Stimulated activated naive B cell treated with anti-CD40 and anti-IgM and Interleukin-4, amounts not matched to agents 10 μg/mL and 1 μg/mL and 100 μg/mL, for 72 hours (primary cell): ENCODE measurements around the gene EFCAB5.
"Not testable (repeated sequence)": the region's sequence is repeated elsewhere in the genome, so short reads cannot be mapped to it uniquely, and the experiment has no call there.

ENCODE experiments used
- ATAC-seq, 2 donors: fragments of 150-1000 bp; cut with Tn5 transposase; replicated peaks; 2 replicates each; pipeline ENCODE4 v1.10.0; 2021; ENCODE audit warnings: moderate library complexity in 1 of 2
- DNase-seq: peaks from one replicate; pipeline ENCODE4 v3.0.0; 2021
- H3K27ac Mint-ChIP-seq: one replicate; pipeline ENCODE4 v1.8.0; 2022; ENCODE audit warnings: mild to moderate bottlenecking, mixed read lengths
- H3K27me3 Mint-ChIP-seq, 2 donors: one replicate each; pipeline ENCODE4 v1.8.0; 2022; ENCODE audit warnings: mixed read lengths in 2 of 2
- H3K36me3 Mint-ChIP-seq, 2 donors: one replicate each; pipeline ENCODE4 v1.8.0; 2022; ENCODE audit warnings: mixed read lengths in 2 of 2, mild to moderate bottlenecking in 1 of 2
- H3K4me1 Mint-ChIP-seq, 2 donors: one replicate each; pipeline ENCODE4 v1.8.0; 2022; ENCODE audit warnings: mixed read lengths in 2 of 2, mild to moderate bottlenecking in 1 of 2
- H3K4me3 Mint-ChIP-seq, 2 donors: one replicate each; pipeline ENCODE4 v1.8.0; 2022; ENCODE audit warnings: mild to moderate bottlenecking in 2 of 2, mixed read lengths in 2 of 2, moderate library complexity in 1 of 2
- H3K9me3 Mint-ChIP-seq, 2 donors: one replicate each; pipeline ENCODE4 v1.8.0; 2022; ENCODE audit warnings: mixed read lengths in 2 of 2, mild to moderate bottlenecking in 1 of 2

Gene EFCAB5

DNA sequence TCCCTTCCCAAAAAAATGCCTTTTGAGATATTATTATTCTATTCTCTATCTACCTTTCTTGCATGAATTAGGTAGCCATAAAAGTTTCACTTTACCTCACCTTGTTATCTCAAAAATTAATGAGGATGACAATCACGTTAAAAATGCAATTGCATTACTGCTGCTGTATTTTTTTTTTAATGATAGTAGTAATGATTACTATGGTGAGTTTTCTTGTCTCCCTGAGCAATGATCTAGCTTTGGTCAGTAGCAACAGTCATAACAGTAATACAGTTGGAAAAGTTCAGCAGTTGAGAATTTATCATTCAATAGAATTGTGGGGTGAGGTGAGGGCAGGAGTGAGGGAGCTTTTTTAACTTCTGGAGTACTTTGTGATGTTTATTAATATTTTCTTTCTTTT lies at the start of gene EFCAB5:
Gene EFCAB5, plus strand, starts transcription at position 301 of the 400 bp plus-strand sequence. CDS start 163 bp downstream, outside the sequence.
- no peak within 1 kb of the TSS for H3K4me3 Mint-ChIP-seq
- no peak for DNase-seq
- no peaks in the 10 kb centered on the region for H3K27me3 Mint-ChIP-seq
- no peak for ATAC-seq
- H3K27ac Mint-ChIP-seq, result peak within 1 kb of the TSS; percentile 62
- H3K4me1 Mint-ChIP-seq, result peaks cover 2 to 7% of the 10 kb centered on the region in 2 donors
- no peaks in the 10 kb centered on the region for H3K36me3 Mint-ChIP-seq
- H3K9me3 Mint-ChIP-seq, result no peaks in the 10 kb centered on the region

DNA sequence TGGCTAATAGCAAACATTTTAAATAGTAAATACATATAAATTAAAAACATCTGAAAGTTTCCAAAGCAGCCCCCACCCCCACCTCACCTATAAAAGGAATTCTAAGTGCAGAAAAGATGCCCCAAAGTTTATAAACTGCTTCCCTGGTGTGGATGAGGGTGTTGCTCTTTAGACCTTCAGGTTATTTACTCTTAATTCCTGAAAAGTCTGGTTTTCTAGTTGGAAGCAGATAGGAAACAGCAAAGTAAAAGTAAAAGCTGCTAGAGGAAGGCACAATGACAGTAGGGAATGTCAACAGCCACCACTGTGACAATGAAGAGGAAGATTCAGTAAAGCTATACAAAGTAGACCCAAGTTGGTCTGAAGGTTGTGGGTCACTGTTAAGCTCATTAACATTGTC lies 49.2 kb upstream of the EFCAB5 start:
- DNase-seq (no peak), ATAC-seq (no peak)
- Mint-ChIP-seq H3K36me3 (peaks cover 13 to 21% of the 10 kb centered on the region in 2 donors), H3K27me3 (no peaks in the 10 kb centered on the region), H3K27ac (no peak overlapping the region), H3K4me1 (peaks cover 22% of the 10 kb centered on the region in 2 donors), H3K4me3 (no peak overlapping the region), H3K9me3 (peaks cover 10 to 12% of the 10 kb centered on the region in 2 donors)

DNA sequence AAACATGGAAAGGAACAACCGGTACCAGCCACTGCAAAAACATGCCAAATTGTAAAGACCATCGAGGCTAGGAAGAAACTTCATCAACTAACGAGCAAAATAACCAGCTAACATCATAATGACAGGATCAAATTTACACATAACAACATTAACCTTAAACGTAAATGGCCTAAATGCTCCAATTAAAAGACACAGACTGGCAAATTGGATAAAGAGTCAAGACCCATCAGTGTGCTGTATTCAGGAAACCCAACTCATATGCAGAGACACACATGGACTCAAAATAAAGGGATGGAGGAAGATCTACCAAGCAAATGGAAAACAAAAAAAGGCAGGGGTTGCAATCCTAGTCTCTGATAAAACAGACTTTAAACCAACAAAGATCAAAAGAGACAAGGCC lies 44.3 kb upstream of the EFCAB5 start:
- peaks cover 9 to 11% of the 10 kb centered on the region in 2 donors for H3K36me3 Mint-ChIP-seq
- peaks cover 18 to 35% of the 10 kb centered on the region in 2 donors for H3K4me1 Mint-ChIP-seq
- not testable (repeated sequence) for DNase-seq, ATAC-seq, H3K4me3 Mint-ChIP-seq, H3K27ac Mint-ChIP-seq, H3K27me3 Mint-ChIP-seq
- H3K9me3 Mint-ChIP-seq, result peaks cover 13% of the 10 kb centered on the region in 2 donors

DNA sequence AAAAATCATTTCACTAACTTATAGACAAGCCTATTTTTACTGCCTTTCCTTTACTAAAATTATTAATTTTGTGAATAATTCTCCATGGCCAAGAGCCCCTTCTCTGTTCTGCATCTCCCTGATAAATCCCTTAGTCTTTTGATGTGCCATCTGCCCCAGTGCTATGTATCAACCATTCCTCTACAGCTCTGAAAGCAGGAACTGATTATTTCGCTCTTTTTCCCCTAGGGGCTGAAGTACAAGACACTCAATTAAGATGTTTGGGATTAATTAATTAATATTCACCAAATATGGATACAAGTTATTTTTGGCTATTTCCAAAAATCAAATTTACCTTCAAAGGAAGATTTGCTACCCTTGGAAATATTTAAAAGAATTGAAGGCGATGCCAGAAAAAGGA lies 38.0 kb upstream of the EFCAB5 start:
- no peak overlapping the region for H3K4me3 Mint-ChIP-seq
- peaks cover 10 to 11% of the 10 kb centered on the region in 2 donors for H3K9me3 Mint-ChIP-seq
- H3K27me3 Mint-ChIP-seq, result no peaks in the 10 kb centered on the region
- no peak for ATAC-seq
- H3K36me3 Mint-ChIP-seq, result peaks cover 21 to 29% of the 10 kb centered on the region in 2 donors
- no peak overlapping the region for H3K27ac Mint-ChIP-seq
- no peak for DNase-seq
- peaks cover 20 to 36% of the 10 kb centered on the region in 2 donors for H3K4me1 Mint-ChIP-seq

DNA sequence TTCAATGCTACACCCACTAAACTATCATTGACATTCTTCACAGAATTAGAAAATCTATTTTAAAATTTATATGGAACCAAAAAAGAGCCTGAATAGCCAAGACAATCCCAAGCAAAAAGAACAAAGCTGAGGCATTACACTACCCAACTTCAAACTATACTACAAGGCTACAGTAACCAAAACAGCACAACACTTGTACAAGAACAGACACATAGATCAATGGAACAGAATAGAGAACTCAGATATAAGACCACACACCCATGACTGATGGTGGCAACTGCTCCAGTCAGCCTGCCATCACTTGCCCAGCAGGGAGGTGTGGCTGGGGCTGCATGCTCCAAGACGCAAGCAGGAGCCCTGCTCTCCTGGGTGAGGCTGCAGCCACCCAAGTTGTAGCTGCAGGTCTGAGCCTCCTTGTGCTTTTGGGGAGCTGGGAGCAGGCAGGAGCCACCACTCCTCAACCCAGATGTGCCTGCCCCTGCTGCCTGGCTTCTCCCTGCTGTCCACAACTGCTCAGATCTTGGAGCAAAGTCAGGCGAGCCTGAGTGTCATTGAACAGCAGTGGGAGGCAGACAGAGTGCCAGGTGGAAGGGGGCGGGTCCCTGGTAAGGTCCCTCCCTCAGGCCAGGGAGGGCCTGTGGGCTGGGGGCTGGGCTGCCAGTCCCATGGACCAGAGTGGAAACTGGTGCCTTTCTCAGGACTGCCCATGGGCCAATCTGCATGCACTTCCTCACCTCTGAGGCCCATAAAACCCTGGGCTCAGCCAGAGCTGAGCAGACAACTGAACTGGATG lies 36.2 kb upstream of the EFCAB5 start:
- ATAC-seq (no peak), DNase-seq (no peak)
- no peak overlapping the region for H3K4me3 Mint-ChIP-seq
- no peaks in the 10 kb centered on the region for H3K27me3 Mint-ChIP-seq
- H3K4me1 Mint-ChIP-seq, result peaks cover 24 to 41% of the 10 kb centered on the region in 2 donors
- H3K36me3 Mint-ChIP-seq, result peaks cover 21 to 29% of the 10 kb centered on the region in 2 donors
- no peak overlapping the region for H3K27ac Mint-ChIP-seq
- peaks cover 10 to 11% of the 10 kb centered on the region in 2 donors for H3K9me3 Mint-ChIP-seq

DNA sequence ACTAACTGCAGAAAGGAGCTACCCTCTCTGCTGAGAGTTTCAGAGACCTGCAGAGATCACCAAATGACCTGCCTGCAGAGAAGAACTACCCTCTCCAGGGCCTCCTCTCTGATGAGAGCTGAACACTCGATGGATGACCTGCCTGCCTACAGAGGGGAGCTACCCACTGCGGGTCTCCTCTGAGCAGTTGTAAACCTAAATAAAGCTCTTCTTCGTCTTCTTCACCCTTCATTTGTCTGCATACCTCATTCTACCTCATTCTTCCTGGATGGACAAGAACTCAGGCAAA lies 35.6 kb upstream of the EFCAB5 start:
- H3K9me3 Mint-ChIP-seq, result peaks cover 10 to 11% of the 10 kb centered on the region in 2 donors
- no peaks in the 10 kb centered on the region for H3K27me3 Mint-ChIP-seq
- DNase-seq (no peak), ATAC-seq (no peak)
- no peak overlapping the region for H3K4me3 Mint-ChIP-seq
- H3K27ac Mint-ChIP-seq, result no peak overlapping the region
- H3K36me3 Mint-ChIP-seq, result peaks cover 21 to 29% of the 10 kb centered on the region in 2 donors
- H3K4me1 Mint-ChIP-seq, result peaks cover 24 to 41% of the 10 kb centered on the region in 2 donors

DNA sequence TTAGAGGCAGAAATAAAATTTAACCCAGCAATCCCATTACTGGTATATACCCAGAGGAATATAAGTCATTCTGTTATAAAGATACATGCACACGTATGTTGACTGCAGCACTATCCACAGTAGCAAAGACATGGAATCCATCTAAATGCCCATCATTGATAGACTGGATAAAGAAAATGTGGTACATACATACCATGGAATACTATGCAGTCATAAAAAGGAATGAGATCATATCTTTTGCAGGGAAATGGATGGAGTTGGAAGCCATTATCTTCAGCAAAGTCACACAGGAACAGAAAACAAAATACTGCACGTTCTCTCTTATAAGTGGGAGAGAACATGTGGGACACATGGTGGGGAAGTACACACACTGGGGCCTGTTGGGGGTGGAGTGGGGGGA lies 34.5 kb upstream of the EFCAB5 start:
- Mint-ChIP-seq H3K4me3 (no peak overlapping the region), H3K27me3 (no peaks in the 10 kb centered on the region), H3K9me3 (peaks cover 10 to 11% of the 10 kb centered on the region in 2 donors), H3K27ac (no peak overlapping the region), H3K36me3 (peaks cover 21 to 29% of the 10 kb centered on the region in 2 donors), H3K4me1 (peaks cover 21 to 35% of the 10 kb centered on the region in 2 donors)
- ATAC-seq (no peak), DNase-seq (no peak)

DNA sequence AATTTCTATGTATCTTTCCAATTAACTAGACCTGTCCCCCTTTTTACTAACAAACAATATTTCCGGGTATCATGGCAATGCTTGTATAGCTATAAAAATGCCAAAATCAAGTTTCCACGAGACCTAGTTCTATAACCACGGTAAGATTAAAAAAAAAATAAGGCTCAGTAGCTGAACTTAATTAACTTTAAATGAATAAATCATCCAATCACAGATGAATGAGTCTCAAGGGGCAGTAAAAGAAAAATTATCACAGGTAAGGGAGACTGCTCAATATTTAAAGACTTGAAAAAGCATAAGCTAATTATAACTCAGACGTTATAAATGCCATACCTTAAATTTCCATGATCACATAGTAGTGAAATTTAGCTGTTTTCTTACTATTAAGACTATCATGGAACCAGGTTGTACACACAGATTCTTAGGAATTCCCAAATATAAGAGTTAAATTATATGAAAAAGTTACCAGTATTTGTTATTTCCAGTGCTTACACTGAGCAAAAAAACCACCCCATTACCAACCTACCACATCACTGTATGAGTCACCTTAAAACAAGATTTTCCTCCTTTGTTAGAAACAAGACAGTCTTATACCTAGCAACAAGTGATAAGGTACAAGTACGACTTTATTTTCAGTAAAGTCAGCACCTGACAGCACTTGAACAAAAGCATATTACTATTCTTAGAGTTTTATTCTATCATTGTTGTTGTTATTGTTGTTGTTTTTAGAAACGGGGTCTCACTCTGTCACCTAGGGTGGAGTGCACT lies 32.0 kb upstream of the EFCAB5 start:
- H3K4me3 Mint-ChIP-seq, result no peak overlapping the region
- H3K27me3 Mint-ChIP-seq, result no peaks in the 10 kb centered on the region
- no peak for DNase-seq
- peaks cover 19 to 24% of the 10 kb centered on the region in 2 donors for H3K36me3 Mint-ChIP-seq
- H3K9me3 Mint-ChIP-seq, result peaks cover 10 to 11% of the 10 kb centered on the region in 2 donors
- no peak overlapping the region for H3K27ac Mint-ChIP-seq
- ATAC-seq, result peak; percentile 68 to 87
- peaks cover 15 to 23% of the 10 kb centered on the region in 2 donors for H3K4me1 Mint-ChIP-seq

DNA sequence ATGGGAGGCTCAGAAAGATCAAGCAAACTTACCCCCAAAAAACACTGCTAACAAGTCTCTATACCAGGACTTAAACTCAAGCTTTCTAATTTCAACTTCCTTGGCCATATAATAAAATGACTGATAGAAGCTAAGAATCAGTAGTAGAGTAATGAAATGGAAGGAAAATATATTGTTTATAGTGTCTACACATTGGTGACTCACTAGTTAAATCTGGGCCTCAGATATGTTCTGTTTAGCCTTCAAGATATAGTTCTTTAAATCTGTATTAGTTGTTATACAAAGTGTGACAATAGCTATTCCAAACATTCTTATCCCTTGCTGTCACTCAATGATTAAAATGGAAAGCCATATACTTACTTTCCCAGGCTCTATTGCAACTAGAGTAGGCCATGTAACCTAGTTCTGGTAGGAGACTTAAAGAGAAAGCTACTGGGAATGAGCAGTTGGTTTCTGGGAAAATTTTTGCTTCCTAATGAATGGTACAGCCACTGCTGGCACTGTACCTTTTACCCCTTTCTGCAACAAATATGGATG lies 29.7 kb upstream of the EFCAB5 start:
- Mint-ChIP-seq H3K27ac (no peak overlapping the region), H3K27me3 (no peaks in the 10 kb centered on the region), H3K9me3 (peaks cover 0 to under 1% of the 10 kb centered on the region in 2 donors), H3K4me3 (no peak overlapping the region), H3K4me1 (peaks cover 4 to 15% of the 10 kb centered on the region in 2 donors), H3K36me3 (peaks cover 4 to 5% of the 10 kb centered on the region in 2 donors)
- no peak for DNase-seq
- no peak for ATAC-seq

DNA sequence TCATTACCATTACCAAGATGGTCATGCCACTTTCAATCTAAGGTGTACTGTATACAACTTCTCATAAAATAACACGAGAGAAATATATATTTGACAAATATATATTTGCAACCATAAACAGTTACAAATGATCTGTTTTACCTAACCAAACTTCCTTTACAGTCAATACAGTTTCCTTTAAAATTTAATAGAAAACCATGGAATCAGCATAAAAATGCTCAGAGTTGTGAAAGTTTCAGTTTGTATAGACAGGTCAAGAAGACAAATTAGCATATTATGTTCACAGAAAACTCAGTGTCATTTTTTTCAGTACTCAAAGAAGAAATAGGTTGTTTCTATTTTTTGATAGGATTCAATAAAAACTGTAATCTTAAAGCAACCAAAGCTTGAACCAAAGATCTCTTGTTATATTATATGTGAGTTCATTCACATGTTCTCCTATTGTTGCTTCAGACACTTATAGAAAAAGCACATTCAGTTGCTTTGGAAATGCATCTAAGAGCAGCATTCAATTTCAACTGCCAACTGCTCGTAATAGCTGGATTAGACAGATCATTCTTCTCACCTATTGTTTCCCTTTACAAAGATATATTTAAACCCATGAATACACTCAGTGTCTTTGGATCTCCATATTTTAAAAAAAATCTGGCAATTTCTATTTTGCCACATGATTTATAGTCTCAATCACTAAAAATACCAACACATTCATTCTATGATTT lies 26.5 kb upstream of the EFCAB5 start:
- H3K4me1 Mint-ChIP-seq, result peaks cover 6 to 28% of the 10 kb centered on the region in 2 donors
- H3K27me3 Mint-ChIP-seq, result no peaks in the 10 kb centered on the region
- no peak for ATAC-seq
- H3K4me3 Mint-ChIP-seq, result no peak overlapping the region
- peaks cover 4 to 5% of the 10 kb centered on the region in 2 donors for H3K36me3 Mint-ChIP-seq
- H3K27ac Mint-ChIP-seq, result no peak overlapping the region
- no peaks in the 10 kb centered on the region for H3K9me3 Mint-ChIP-seq
- DNase-seq, result no peak

DNA sequence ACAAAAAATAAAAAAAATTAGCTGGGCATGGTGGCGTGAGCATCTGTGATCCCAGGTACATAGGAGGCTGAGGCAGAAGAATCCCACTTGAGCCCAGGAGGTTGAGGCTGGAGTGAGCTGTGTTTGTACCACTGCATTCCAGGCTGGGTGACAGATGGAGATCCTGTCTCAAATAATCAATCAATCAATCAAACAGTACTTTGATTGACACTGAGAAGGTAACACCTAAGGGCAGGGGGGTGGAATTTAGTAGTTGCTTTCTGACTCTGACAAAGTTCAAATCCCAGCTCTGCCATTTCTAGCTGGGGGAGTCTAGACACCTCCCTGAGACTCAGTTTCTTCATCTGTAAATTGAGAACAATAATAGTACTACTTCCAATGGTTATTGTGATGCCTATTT lies 23.4 kb upstream of the EFCAB5 start:
- no peak for ATAC-seq
- peaks cover 10 to 36% of the 10 kb centered on the region in 2 donors for H3K4me1 Mint-ChIP-seq
- no peak for DNase-seq
- peaks cover 8 to 9% of the 10 kb centered on the region in 2 donors for H3K36me3 Mint-ChIP-seq
- no peak overlapping the region for H3K27ac Mint-ChIP-seq
- no peaks in the 10 kb centered on the region for H3K27me3 Mint-ChIP-seq
- no peaks in the 10 kb centered on the region for H3K9me3 Mint-ChIP-seq
- no peak overlapping the region for H3K4me3 Mint-ChIP-seq

DNA sequence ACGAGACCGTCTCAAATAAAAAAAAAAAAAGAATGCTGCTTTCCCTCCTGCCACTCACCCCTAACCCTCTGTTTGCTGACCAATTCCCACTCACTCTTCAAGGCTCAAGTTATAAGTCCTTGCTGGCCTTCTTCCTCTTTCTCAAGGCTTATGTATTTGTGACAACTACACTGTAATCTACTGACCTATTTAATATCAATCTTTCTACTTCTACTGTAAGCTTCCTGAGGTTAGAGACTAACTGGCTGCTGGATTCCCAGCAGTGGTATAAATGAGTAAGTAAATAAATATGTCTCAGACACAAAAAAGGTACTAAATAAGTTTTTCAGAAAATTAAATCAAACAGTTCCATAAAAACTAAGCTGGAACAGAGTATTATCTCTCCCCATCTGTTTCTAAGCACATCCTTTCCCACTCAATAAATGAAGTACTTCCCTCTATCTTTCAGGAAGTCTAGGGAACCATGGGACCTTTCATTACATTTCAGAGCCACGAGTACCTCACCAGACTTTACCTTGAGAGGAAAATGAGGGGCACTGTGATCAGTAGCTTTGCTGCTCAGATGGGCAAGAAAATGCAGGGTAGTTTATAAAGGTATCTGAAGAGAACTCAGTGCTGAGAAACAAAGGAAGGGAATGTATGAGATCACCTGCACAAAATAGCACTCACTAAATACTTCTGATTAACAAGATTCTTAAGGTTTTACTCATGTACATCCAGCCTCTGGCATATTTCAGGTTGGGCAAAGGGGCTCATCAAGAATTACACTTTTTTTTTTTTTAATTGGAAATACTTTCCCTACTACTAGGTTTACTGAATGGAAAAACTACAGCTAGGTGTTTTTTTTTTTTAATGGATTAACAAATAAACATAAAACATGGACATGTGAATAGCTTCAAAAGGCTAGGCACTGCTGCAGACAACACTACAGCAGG lies 22.2 kb upstream of the EFCAB5 start:
- Mint-ChIP-seq H3K27me3 (no peaks in the 10 kb centered on the region), H3K9me3 (no peaks in the 10 kb centered on the region), H3K27ac (no peak overlapping the region), H3K4me1 (peaks cover 13 to 43% of the 10 kb centered on the region in 2 donors), H3K36me3 (peaks cover 8 to 12% of the 10 kb centered on the region in 2 donors), H3K4me3 (no peak overlapping the region)
- no peak for ATAC-seq
- no peak for DNase-seq

DNA sequence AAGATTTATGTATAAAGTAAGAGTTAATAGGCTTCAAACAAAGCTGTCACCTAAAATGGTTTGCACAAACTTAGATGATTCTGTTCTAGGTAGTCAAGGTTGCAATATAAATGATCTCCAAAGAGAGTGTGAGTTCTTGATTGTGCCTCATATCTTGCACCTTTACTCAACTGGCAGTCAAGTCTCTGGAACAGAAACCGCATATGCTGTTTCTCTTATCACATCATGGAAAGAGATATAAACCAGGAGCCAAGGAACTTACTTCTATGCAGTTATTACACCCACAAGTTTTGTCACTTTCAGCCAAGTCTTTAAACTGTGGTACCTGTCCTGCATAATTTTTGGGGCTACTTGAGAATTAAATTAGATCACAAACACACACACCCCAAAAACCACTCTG lies 16.6 kb upstream of the EFCAB5 start:
- DNase-seq (no peak), ATAC-seq (no peak)
- H3K4me1 Mint-ChIP-seq, result peaks cover 24 to 48% of the 10 kb centered on the region in 2 donors
- peaks cover 11 to 12% of the 10 kb centered on the region in 2 donors for H3K36me3 Mint-ChIP-seq
- no peak overlapping the region for H3K4me3 Mint-ChIP-seq
- no peaks in the 10 kb centered on the region for H3K27me3 Mint-ChIP-seq
- no peaks in the 10 kb centered on the region for H3K9me3 Mint-ChIP-seq
- no peak overlapping the region for H3K27ac Mint-ChIP-seq
